GM15510 (cell line): Measurements from ENCODE around the gene PTK7.

ENCODE experiments used
- POLR2A ChIP-seq: IDR thresholded peaks from 3 replicates; pipeline ENCODE4 v1.6.1; 2011; ENCODE audit warnings: borderline replicate concordance; ENCODE audit not compliant: insufficient read length; ENCODE audit errors: extremely low read depth

The PTK7 gene

DNA sequence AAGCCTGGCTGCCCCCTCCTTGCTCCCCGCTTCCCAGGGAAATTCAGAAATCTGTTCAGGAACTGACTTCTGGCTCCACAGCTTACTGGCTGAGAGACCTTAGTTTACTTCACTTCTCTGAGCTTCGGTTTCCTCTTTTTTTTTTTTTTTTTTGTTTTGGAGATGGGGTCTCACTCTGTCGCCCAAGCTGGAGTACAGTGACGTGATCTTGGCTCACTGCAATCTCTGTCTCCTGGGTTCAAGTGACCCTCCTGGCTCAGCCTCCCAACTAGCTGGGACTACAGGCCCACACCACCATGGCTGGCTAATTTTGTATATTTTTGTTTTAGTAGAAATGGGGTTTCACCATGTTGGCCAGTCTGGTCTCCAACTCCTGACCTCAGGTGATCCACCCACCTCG is 14.9 kb downstream of the PTK7 start:
- TF ChIP-seq POLR2A: no peak

DNA sequence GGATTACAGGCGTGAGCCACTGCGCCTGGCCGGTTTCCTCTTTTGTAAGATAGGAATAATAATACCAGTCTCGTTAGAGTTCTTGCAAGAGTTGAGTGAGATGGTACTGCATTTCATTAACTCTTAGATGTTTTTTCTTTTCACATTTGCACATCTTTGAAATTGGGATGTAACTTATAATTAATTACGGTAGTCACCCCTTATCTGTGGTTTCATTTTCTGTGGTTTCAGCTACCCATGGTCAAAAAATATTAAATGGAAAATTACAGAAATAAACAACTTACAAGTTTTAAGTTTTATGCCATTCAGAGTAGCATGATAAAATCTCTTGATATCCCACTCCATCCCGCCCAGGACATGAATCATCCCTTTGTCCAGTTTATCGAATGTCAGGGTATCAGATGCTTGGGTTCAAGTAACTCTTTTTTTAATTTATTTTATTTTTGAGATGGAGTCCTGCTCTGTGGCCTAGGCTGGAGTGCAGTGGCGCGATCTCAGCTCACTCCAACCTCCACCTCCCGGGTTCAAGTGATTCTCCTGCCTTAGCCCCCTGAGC is 15.4 kb downstream of the PTK7 start:
- TF ChIP-seq POLR2A: no peak

DNA sequence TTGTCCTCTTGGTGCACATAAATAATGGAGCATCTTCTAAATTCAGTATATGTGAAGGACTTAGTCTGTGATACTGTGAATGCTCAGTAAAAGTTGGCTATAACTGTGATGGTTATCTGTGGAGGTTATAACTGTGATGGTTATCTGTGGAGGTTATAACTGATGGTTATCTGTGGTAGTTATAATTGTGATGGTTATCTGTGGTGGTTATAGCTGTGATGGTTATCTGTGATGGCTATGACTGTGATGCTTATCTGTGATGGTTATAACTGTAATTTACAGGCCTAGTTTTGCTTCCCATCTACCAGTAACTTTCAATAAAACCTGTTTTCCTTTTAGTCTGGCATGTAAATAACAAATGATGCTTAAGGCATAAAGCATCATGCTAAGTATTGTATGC is 16.5 kb downstream of the PTK7 start:
- TF ChIP-seq POLR2A: no peak

DNA sequence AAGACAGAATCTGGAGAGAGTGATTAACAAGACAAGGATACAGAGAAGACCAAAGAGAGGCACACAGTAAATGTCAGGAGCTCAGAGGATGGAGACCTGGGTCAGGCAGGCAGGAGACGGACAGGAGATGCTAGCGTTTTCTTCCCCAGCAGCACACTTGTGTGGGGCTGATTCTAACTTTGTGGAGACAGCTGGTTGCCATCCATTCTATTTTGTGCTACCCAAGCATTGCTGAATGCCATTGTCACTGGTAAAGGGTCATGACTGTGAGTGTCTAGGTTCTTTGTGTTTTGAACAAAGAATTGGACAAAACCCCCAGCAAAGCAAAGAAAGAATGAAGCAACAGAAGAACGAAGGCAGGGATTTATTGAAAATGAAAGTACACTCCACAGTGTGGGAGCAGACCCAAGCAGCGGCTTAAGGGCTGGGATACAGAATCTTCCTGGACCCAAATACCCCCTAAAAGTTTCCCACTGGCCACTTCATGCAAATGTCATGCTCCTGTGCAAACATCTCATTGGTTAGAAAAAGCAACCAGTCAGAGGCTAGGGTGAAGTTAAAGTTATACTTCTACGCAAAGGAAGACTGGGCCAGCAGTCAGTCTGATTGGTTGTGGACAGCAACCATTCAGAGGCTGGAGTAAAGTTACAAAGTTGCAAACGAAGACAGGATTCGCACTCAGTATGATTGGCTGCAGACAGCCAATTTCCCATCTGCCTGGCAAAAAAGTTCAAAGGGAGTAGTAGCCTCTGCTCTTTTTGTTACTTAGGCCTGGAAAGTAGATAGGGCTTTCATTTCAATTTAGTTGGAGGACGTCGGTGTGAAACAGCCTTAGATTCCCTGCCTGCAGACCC is 17.5 kb downstream of the PTK7 start:
- no peak for TF ChIP-seq POLR2A

DNA sequence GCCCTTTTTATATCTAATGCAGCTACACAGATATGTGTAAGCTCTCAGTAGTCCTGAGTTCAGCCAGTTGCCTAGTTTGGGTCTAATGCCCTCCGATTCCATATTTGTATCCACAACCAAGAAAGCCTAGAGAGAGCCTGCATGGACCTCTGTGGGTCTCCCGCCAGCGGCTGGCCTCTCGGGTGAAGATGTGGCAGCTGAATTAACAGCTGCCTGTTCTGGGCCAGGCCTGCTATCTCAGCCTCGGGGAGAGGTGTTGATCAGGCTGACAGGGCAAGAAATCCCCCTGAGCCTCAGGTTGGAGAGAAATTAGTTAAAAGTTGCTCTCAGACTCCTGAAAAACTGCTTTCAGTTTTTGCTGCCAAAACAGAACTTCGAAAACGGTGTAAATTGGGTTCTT is 19.8 kb downstream of the PTK7 start:
- TF ChIP-seq POLR2A: no peak

DNA sequence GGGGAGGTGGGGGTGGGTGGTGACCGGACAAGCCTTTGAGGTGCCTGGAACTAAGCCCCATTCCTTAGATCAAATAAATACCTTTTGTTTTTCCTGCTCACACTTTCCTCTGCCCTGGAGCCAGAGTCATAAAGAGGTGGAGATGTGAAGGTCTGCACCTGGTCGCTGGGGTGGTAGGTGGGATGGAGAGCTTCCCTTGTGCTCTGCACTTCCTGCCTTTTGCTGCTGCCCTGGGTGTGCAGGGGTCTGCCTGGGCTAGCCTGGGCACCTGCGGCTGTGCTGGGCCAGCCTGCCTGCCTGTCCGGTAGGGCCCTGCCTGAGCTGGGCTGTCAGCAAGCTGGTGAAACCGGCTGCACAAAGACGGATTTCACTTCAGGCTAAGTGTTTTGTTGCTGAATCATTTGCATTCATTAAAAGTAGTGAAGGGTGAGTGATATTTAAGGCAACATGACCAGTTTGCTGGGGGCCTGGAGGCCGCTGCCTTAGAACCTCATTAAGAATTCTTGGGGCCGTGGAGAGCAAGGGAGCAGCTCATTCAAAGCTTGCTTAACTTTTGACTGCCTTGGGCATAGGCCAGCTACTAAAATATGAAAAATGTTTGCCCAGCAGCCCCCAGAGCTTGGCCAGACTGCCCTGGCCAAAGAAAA is 20.5 kb downstream of the PTK7 start:
- no peak for TF ChIP-seq POLR2A

DNA sequence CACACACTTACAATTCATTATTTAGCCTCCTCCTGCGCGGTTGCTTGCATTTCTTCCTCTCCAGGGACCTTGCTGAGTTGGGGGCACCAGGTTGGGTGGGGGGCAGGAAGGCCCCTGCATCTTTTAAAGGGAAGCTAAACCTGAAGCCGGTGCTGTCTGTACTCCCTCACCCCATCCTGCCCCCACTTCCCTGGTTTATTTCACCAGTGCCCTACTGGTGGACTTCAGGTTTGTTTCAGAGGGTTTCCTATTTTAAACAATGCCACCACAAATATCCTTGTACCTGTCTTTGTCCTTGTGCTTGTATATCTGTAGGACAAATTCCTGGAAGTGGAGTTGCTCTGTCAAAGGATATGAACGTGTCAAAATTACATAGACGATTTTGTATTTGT is 21.0 kb downstream of the PTK7 start:
- no peak for TF ChIP-seq POLR2A

DNA sequence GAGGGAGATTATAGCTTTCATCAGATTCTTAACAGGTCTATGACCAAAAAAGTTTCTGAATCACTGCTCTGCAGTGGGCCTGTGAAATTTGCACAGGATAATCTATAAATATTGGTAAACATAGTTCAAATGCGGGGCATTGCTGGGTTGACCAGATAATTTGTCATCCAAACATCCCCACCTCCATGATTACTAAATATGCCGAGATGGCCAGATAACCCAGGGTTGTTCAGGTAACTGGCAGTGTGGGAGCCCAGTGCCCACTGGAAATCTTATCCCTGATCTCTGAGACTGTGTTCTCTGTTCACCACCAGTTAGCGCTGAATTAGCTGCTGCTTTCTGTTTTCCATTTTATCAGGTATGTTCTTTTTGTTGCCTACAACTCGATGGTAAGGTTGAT is 21.4 kb downstream of the PTK7 start:
- TF ChIP-seq POLR2A: no peak

DNA sequence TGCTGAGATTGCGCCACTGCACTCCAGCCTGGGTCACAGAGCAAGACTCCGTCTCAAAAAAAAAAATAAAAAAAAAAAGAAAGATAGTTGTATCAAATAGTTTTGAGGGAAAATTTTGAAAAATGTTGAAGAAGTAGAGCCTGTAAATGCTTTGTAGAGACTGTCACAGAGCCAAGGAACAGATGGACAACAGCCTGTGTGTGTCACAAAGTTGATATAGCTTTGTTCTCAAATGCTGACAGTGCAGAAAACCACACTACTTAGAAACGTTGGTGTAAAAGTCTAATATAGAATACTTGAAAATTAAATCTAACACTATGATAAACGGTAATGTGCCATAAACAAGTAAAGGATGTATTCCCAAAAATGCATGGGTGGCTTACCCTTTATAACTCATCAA is 25.4 kb downstream of the PTK7 start:
- TF ChIP-seq POLR2A: no peak

DNA sequence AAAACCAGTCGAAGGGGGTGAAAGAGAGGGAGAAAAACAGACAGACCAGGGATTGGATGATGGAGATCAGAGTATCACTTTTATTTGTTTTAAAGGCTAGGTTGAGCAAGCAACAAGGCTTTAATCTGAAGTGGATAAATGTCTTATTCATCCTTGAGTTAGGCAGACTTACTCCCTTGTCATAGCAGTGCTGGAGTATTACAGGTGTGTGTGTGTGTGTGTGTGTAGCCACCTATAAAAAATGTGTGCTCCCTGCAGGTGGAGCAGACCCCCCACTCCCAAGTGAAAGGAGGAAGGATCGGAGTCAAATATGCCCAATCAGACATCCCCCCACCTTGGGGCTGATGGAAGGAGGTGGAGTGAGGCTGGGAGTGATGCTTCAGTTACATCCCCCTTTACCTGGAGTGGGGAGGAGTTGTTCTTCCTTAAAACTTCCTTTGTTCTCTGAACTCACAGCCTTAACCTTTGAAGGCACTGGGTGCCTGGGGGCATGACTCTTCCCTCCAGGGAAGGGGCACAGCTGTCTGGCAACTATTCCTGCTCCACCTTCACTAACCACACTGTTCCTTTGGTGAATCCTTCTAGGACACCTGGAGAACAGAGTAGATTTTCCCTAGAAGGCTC is 27.3 kb downstream of the PTK7 start:
- TF ChIP-seq POLR2A: no peak

DNA sequence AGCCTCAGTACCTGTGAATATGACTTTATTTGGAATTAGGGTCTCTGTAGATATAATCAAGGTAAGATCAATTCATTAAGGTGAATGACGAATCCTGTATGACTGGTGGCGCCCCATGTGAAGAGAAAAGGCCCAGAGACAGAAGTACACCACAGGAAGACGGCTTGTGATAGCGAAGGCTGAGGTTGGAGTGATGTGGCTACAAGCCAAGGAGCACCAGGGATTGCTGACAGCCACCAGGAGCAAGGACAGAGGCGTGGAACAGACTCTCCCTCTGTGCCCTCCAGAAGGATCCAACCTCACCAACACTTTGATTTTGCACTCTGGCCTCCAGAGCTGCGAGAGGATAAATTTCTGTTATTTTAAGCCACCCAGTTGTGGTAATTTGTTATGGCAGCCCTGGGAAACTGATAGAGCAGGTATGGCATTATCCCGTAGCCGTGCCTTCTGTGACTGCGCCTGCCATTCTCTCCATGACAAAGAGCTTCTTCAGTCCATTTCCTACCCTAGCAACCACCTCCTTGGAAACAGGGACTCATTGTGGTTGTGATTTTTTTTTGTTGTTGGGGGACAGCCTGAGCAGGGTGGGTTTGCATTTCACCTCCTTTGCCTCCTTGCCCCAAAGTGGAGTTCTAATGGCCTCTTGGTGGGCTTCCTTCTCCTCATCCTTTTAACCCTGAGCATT is 29.6 kb downstream of the PTK7 start:
- TF ChIP-seq POLR2A: no peak

DNA sequence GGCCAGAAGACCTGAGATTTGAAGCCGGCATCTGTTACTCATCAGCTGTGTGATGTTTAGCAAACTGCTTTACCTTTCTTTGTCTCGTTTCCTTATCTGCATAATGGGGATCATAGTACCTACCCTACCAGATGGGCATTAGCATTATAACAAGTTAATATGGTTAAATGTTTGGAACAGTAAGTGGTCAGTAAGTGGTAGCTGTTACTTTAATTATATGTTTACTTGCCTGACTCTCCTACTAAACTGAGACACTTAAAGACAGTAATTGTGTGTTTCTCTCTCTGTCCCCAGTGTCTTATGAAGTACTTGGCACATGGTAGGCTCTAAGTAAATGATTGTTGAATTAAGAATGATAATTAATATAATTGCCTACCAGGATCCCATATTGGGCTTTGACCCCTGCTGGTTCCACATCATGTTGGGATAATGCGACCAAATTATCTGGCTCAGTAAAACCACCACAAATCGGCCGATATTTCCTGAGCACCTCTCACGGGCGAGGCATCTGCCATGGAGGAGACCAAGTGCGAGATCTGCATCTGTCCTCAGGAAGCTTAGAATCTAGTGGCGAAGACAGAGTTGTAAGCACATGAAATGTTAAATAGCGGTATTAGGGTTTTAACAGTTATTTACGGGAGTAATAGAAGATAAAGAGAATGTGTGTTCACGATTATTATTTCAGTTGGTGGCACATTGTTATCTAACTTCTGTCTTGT is 31.4 kb downstream of the PTK7 start:
- no peak for TF ChIP-seq POLR2A

DNA sequence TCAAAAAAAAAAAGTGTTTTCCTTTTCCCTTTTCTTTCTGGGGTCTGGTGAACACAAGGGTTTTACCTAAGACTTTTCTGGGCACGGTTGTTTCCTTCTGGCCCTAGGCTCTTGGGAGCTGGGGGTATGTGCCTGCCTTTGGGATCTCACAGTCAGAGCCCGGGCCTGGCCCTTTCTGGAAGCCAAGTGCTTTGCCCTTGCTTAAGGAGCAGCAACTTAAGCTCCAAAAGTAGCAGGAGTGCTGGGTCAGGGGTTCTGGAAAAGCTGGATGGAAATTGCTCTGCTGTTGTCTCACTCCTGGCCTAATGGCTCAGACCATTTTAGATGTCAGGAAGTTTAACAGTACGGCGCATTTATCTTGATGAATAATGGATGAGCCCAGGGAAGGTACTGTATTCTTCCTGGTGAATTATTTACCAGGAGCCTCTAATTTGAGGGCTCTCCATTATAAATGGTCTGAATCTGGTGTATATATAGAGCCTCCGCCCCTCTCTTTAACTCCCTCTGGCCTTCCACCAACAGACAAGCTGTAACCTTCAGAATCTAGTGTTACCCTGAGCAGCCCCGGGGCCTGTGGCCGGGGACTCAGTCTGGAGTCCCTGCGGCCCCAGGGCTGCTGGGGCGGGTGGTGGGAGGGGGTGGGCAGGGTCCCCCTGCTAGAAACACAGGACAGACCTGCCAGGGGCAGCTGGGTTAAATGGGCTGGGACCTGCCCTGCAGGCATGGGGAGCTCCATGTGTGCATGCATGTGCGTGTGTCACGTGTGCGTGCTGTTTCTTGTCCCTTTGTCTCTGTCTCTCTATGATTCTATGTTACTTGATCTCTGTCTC is 37.5 kb downstream of the PTK7 start:
- TF ChIP-seq POLR2A: no peak
